ENCODE results near the gene HMGN3.
A peak's percentile ranks its signal among the peaks of the same experiment; 100 is the strongest.

HMGN3 gene

GRCh38 chr6:79232696-79233462, 1.6 kb downstream of the HMGN3 start:
- Histone ChIP-seq H3K79me2 (ENCODE audit: insufficient read depth, low read length) (peaks cover 53% of the 10 kb centered on the region), H3K27ac (ENCODE audit: low read depth, low read length, poor library complexity, severe bottlenecking) (no peak overlapping the region), H2AFZ (ENCODE audit: low read length) (no peak overlapping the region)

DNA sequence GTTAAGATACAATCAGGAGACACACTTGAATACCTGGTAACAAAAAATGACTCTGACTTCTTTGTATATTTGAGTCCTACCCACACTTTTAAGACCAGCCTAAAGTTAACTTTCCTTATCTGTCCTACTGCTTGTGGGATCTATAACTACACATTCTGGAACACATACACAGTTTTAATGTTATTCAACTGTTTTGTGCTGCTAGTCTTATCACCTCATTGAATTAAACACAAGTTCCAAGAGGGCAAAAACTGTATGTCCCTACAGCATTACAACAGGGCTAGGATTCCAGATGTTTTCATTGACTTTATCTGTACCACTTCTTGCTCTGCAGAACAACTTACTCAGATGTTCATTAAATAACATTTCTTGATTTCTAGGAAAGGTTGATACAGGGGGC, 2.8 kb downstream of the HMGN3 start:
- Histone ChIP-seq H2AFZ (ENCODE audit: low read length) (no peak overlapping the region), H3K9me2 (ENCODE audit: low read depth, low read length) (no peaks in the 10 kb centered on the region), H3K79me2 (ENCODE audit: insufficient read depth, low read length) (peaks cover 64% of the 10 kb centered on the region), H3K9ac (ENCODE audit: low read length) (no peak overlapping the region), H3K9me3 (ENCODE audit: low read length) (peaks cover 5% of the 10 kb centered on the region; the same call in 1 of the 2 replicates), H3K36me3 (ENCODE audit: insufficient read depth, low read length) (peaks cover 11% of the 10 kb centered on the region), H3K4me1 (ENCODE audit: insufficient read depth, low read length, severe bottlenecking) (peaks cover 26% of the 10 kb centered on the region), H3K4me2 (ENCODE audit: low read length) (0 out of 2 replicates have a peak overlapping the region, but pooled peaks have one; percentile 20), H4K20me1 (ENCODE audit: insufficient read depth, low read length) (no peaks in the 10 kb centered on the region), H3F3A (ENCODE audit: insufficient read depth, low read length) (no peaks in the 10 kb centered on the region), H3K4me3 (ENCODE audit: low read depth, low read length, poor library complexity, severe bottlenecking) (no peak overlapping the region), H3K27ac (ENCODE audit: low read depth, low read length, poor library complexity, severe bottlenecking) (peak overlapping the region; percentile 29), H3K27me3 (ENCODE audit: insufficient read depth, low read length) (no peaks in the 10 kb centered on the region)
- TF ChIP-seq EZH2 (IDR thresholded peaks at IDR 0.05; ENCODE audit: borderline replicate concordance, low read length) (no peak), CTCF (IDR thresholded peaks at IDR 0.05; ENCODE audit: low read length) (no peak)

More at GRCh38 chr6:79232696-79233462, 1.6 kb downstream of the HMGN3 start:
- H3K27me3 ChIP-seq (ENCODE audit: insufficient read depth, low read length) = no peaks in the 10 kb centered on the region
- no peaks in the 10 kb centered on the region for H3K9me2 ChIP-seq (ENCODE audit: low read depth, low read length)
- H4K20me1 ChIP-seq (ENCODE audit: insufficient read depth, low read length) = no peaks in the 10 kb centered on the region
- H3K4me1 ChIP-seq (ENCODE audit: insufficient read depth, low read length, severe bottlenecking) = peaks cover 26% of the 10 kb centered on the region
- peak overlapping the region; percentile 74 for H3K4me2 ChIP-seq (ENCODE audit: low read length)
- TF ChIP-seq CTCF (IDR thresholded peaks at IDR 0.05; ENCODE audit: low read length) (no peak), EZH2 (IDR thresholded peaks at IDR 0.05; ENCODE audit: borderline replicate concordance, low read length) (no peak)
- H3F3A ChIP-seq (ENCODE audit: insufficient read depth, low read length) = no peaks in the 10 kb centered on the region
- H3K4me3 ChIP-seq (ENCODE audit: low read depth, low read length, poor library complexity, severe bottlenecking) = peak overlapping the region; percentile 99
- peaks cover 5% of the 10 kb centered on the region; the same call in 1 of the 2 replicates for H3K9me3 ChIP-seq (ENCODE audit: low read length)
- H3K9ac ChIP-seq (ENCODE audit: low read length) = peak overlapping the region; percentile 100
- peaks cover 11% of the 10 kb centered on the region for H3K36me3 ChIP-seq (ENCODE audit: insufficient read depth, low read length)

DNA sequence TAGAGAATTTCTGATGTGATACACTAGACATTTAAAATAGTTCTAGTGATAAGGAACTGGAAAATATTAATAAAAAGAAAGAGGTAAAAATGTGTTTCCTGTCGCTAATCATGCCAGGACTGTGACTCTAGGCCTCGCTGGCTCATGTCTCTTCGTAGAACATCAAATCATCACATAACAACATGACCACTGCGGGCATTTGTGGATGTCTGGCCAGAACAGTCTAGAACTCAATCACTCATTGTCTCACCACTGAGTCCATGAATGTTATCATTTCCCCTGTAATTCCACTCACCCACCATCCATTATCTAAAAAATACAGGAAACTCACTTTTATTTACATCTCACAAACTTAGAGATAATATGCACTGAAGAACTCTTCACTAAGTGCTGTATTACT, 3.4 kb downstream of the HMGN3 start:
- Histone ChIP-seq H3K4me2 (ENCODE audit: low read length) (0 out of 2 replicates have a peak overlapping the region, but pooled peaks have one; percentile 20), H3K79me2 (ENCODE audit: insufficient read depth, low read length) (peaks cover 70% of the 10 kb centered on the region), H3K4me3 (ENCODE audit: low read depth, low read length, poor library complexity, severe bottlenecking) (no peak overlapping the region), H3F3A (ENCODE audit: insufficient read depth, low read length) (no peaks in the 10 kb centered on the region), H3K9ac (ENCODE audit: low read length) (no peak overlapping the region), H3K9me3 (ENCODE audit: low read length) (peaks cover 5% of the 10 kb centered on the region; the same call in 1 of the 2 replicates), H2AFZ (ENCODE audit: low read length) (no peak overlapping the region), H3K27ac (ENCODE audit: low read depth, low read length, poor library complexity, severe bottlenecking) (no peak overlapping the region), H4K20me1 (ENCODE audit: insufficient read depth, low read length) (no peaks in the 10 kb centered on the region), H3K36me3 (ENCODE audit: insufficient read depth, low read length) (peaks cover 13% of the 10 kb centered on the region), H3K27me3 (ENCODE audit: insufficient read depth, low read length) (no peaks in the 10 kb centered on the region), H3K4me1 (ENCODE audit: insufficient read depth, low read length, severe bottlenecking) (peaks cover 26% of the 10 kb centered on the region), H3K9me2 (ENCODE audit: low read depth, low read length) (no peaks in the 10 kb centered on the region)
- TF ChIP-seq CTCF (IDR thresholded peaks at IDR 0.05; ENCODE audit: low read length) = no peak
- TF ChIP-seq EZH2 (IDR thresholded peaks at IDR 0.05; ENCODE audit: borderline replicate concordance, low read length) = no peak
